ENCODE measurements around the gene MASP1. TPM values are rescaled to one million over a fixed set of nuclear protein-coding genes. Genes with fewer than 3 reads are reported as not detected.

The MASP1 gene
- total RNA-seq, 1 experiment from 2014 or later = 1.0 TPM

DNA sequence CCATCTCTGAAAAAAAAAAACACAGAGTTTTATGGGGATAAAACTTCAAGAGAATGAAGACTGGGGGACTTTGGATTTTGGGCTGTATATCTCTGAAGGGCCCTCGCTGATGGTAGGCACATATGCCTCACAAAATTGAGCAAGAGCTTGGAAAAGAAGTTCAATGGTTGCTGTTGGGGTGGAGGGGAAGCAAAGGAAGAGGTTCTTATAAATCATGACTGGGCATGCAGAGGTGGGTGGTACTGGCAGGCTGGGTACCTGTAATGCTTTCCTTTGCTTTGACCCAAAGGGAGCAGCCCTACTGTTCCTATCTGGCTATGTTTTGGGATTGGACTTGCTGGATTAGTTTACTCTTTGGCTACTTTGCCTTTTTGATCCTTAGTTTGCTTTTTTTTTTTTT, 100.3 kb downstream of the MASP1 start:
- Mint-ChIP-seq H3K4me1 (peaks cover 13 to 35% of the 10 kb centered on the region in 2 experiments), H3K4me3 (no peak overlapping the region), H3K27ac (0 out of 7 replicates have a peak overlapping the region, but pooled peaks of 1 of the 3 experiments have one; percentile 14), H3K36me3 (ENCODE audit: insufficient read depth in 1 of 3, low read depth in 3 of 3) (peaks cover 0 to 21% (median 0%) of the 10 kb centered on the region in 3 experiments; a peak in 3 of 7 replicates), H3K9me3 (peaks cover 0 to 2% of the 10 kb centered on the region in 2 experiments; a peak in 1 of 5 replicates), H3K27me3 (ENCODE audit: low read depth) (no peaks in the 10 kb centered on the region)
- Histone ChIP-seq H3K4ac (ENCODE audit: low read depth, low read length) (no peak overlapping the region), H3K27ac (ENCODE audit: insufficient read length, low read depth, low read length) (no peak overlapping the region), H3K23ac (ENCODE audit: insufficient read length, low read depth, low read length) (no peak overlapping the region), H3K79me1 (ENCODE audit: insufficient read depth, low read depth, low read length, poor library complexity, severe bottlenecking) (no peaks in the 10 kb centered on the region), H3K18ac (ENCODE audit: insufficient read length, low read depth, low read length) (no peak overlapping the region), H3K9me3 (ENCODE audit: control insufficient read depth, low read depth, low read length) (no peaks in the 10 kb centered on the region), H4K91ac (ENCODE audit: insufficient read length, low read depth, low read length) (no peak overlapping the region), H2AK5ac (ENCODE audit: insufficient read length, low read length) (no peak overlapping the region), H2AFZ (ENCODE audit: low read length) (no peak overlapping the region), H2BK12ac (ENCODE audit: insufficient read length, low read depth, low read length) (no peak overlapping the region), H3K23me2 (ENCODE audit: insufficient read length, low read depth, low read length, poor library complexity, severe bottlenecking) (no peaks in the 10 kb centered on the region), H3K27me3 (ENCODE audit: insufficient read depth, low read length) (no peaks in the 10 kb centered on the region), H4K5ac (ENCODE audit: insufficient read length, low read depth, low read length) (no peak overlapping the region), H2BK5ac (ENCODE audit: insufficient read length, low read length) (no peak overlapping the region), H3K56ac (ENCODE audit: insufficient read length, low read depth, low read length) (no peak overlapping the region), H3K4me2 (ENCODE audit: insufficient read depth, insufficient read length, low read length) (no peak overlapping the region), H3T11ph (ENCODE audit: low read length) (no peak overlapping the region), H3K4me1 (ENCODE audit: insufficient read depth, low read length) (peaks cover 11% of the 10 kb centered on the region), H2BK120ac (ENCODE audit: low read depth, low read length, poor library complexity, severe bottlenecking) (no peak overlapping the region), H2BK15ac (ENCODE audit: low read depth, low read length) (no peak overlapping the region), H3K79me2 (ENCODE audit: insufficient read depth, low read length) (no peaks in the 10 kb centered on the region), H2BK20ac (ENCODE audit: low read depth, low read length, poor library complexity, severe bottlenecking) (no peak overlapping the region), H4K20me1 (ENCODE audit: control insufficient read depth, insufficient read depth, insufficient read length) (no peaks in the 10 kb centered on the region), H4K8ac (replicated peaks; ENCODE audit: insufficient read length, low read depth, low read length) (no peak overlapping the region), H3K14ac (ENCODE audit: insufficient read depth, low read length) (no peak overlapping the region), H3K9ac (ENCODE audit: extremely low read depth, insufficient read length, low read length) (no peak overlapping the region)
- TF ChIP-seq, protein P1, sequence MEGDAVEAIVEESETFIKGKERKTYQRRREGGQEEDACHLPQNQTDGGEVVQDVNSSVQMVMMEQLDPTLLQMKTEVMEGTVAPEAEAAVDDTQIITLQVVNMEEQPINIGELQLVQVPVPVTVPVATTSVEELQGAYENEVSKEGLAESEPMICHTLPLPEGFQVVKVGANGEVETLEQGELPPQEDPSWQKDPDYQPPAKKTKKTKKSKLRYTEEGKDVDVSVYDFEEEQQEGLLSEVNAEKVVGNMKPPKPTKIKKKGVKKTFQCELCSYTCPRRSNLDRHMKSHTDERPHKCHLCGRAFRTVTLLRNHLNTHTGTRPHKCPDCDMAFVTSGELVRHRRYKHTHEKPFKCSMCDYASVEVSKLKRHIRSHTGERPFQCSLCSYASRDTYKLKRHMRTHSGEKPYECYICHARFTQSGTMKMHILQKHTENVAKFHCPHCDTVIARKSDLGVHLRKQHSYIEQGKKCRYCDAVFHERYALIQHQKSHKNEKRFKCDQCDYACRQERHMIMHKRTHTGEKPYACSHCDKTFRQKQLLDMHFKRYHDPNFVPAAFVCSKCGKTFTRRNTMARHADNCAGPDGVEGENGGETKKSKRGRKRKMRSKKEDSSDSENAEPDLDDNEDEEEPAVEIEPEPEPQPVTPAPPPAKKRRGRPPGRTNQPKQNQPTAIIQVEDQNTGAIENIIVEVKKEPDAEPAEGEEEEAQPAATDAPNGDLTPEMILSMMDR (conservative IDR thresholded peaks at IDR 0.05) = no peak
- DNase-seq = no peak
- no CpG with 5 or more reads among the region's 1 CpG for WGBS (ENCODE audit: extremely low coverage, insufficient read length, low lambda C conversion rate)

Measured in H9 (cell line).